GM12892 (cell line): ENCODE data around the gene DNM3.

Source experiments
- POLR2A ChIP-seq: IDR thresholded peaks from 2 replicates; pipeline ENCODE4 v1.6.1; 2011; ENCODE audit warnings: low read depth, low read length, control low read depth
- POLR2AphosphoS5 ChIP-seq: IDR thresholded peaks from 2 replicates; pipeline ENCODE4 v1.6.1; 2011; ENCODE audit warnings: low read depth, low read length, control low read depth
- TAF1 ChIP-seq: IDR thresholded peaks from 2 replicates; pipeline ENCODE4 v1.6.1; 2011; ENCODE audit warnings: low read depth, mild to moderate bottlenecking, control low read depth, low read length, borderline replicate concordance

DNA sequence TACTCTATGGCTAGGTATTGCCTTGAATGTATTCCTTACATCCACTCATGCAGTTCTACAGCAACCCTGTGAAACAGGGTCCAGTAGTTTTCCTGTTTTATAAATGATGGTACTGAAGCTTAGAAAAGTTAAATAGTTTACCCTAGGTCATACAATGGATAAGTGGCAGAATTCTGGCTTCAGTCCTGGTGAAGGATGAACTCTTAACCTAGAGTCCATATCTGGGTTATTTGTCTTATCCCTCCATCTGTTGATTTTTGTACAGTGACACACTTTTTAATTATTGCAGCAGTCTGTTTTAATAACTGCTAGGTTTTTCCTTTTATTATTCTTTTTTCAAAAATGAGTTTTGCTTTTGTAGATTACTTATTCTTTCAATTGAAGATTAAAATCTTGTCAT, 263.9 kb downstream of the DNM3 start:
- TF ChIP-seq POLR2AphosphoS5 (no peak), POLR2A (no peak), TAF1 (no peak)
